Glomerular endothelial cell (primary cell): ENCODE measurements around the gene ENTREP3. TPM values are rescaled to one million over a fixed set of nuclear protein-coding genes. Genes with fewer than 3 reads are reported as not detected.
"Not testable (repeated sequence)": the region's sequence is repeated elsewhere in the genome, so short reads cannot be mapped to it uniquely, and the experiment has no call there.

Source experiments
- DNase-seq: peaks from one replicate; pipeline ENCODE4 v3.0.0-alpha.2; 2011; ENCODE audit warnings: low read depth, low spot score; ENCODE audit errors: extremely low read depth
- total RNA-seq: library from RNA; depleted of rRNA; stranded (reverse); fragments of >200 nt; gene quantifications from 2 replicates; pipeline ENCODE4 v1.2.3, GENCODE V29; 2015

ENTREP3 gene
- total RNA-seq, 1 donor from 2014 or later = 46.3 TPM

DNA sequence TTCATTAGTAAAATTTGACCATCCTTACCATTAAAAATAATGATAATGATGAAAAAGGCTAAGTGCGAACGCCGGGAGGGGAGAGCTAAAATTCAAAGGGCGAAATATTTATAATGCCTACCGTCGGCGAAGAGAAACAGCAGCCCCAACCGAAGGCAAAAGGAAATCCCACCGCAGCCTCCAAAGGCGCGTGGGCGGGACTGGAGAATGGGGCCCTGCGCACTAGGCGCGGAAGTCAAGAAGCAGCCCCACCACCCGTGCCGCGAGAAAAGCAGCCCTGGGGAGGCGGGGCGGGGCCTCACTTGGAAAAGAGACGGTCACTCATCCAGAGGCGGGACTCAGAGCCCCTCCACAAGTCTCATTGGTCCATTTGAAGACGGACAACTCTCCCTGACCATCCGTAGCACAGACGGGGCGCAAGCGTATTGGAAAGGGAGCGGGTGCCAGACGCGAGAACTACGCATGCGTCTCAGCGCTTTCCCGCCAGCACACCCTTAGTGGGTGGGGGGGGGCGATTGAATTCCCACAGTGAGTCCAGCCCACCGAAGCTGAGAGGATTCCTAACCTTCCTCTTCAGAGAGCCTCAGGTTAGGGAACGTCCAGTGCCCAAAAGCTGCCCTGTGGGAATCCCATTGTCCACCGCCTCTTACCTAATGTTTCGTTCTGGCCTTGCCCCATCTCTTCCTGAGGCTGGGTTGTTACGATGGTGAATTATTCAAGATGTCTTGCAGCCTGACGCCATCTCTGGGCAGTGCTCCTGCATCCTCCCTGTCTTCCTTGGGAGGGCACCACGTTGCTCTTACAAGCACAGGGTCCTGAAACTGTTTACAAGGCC, 27.8 kb downstream of the ENTREP3 start:
- no peak for DNase-seq

DNA sequence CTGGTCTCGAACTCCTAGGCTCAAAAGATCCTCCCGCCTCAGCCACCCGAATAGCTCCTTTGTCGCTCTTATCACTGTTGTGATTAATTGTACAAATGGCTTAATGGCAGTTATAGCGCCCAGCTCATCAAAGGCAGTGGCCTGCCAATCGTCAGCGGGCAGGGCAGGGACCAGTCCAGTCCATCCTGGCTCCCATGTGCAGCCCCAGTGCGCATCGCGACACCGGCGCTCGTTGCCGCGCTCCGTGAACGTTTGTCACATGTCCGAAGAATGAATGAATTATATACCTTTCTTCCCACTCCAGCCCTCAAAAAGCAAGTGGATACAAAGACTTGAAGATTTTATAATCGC, 28.4 kb downstream of the ENTREP3 start:
- DNase-seq = no peak

DNA sequence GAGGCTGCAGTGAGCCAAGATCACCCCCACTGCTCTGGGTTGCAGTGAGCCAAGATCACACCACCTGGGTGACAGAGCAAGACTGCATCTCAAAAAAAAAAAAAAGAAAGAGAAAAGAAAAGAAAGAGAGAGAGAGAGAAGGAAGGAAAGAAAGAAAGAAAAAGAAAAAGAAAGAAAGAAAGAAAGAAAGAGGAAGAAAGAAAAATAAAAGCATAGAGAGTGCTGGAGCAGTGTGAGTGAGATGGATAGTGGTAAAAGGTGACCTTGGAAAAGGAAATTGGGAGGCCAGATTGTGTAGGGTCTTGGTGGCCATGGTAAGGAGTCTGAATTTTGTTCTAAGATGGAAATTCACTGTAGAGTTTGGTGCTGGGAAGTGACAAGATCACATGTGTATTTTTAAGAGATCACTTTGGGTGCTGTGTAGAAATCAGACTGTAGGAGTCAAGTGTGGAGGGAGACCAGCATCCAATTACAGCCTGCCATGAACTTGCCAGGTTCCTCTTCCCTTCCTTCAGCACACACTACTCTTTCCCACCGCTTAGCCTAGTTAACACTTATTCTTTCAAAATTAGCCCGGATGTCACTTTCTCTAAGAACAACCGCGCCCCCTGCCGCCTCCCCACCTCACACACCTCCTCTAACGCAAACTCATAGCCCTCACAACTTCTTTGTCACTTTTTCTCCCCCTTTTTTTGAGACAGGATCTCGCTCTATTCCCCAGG, 28.9 kb downstream of the ENTREP3 start:
- DNase-seq = no peak

DNA sequence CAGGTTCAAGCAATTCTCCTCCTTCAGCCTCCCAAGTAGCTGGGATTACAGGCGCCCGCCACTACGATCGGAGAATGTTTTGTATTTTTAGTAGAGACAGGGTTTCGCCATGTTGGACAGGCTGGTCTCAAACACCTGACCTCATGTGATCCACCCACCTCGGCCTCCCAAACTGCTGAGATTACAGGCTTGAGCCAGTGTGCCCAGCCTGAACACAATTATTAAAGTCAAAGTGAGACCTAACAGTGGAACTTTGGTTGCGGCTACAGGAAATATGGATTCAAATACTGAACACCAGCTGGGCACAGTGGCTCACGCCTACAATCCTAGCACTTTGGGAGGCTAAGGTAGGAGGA, 29.9 kb downstream of the ENTREP3 start:
- DNase-seq = not testable (repeated sequence)

DNA sequence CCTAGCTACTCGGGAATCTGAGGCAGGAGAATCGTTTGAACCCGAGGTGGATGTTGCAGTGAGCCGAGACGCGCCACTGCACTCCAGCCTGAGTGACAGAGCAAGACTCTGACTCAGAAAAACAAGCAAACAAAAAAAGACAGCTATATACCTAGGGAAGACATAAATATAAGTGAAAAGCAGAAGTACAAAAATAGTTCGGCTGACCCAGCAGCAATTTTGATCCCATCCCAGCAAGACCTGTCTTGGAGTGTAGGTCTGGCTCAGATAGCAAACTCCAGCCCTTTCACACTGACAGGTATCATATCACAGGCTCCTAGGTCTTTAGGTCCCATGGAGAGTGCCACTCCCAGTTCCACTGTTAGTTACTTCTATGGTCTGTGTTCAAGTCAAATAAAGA, 32.2 kb downstream of the ENTREP3 start:
- DNase-seq = no peak

DNA sequence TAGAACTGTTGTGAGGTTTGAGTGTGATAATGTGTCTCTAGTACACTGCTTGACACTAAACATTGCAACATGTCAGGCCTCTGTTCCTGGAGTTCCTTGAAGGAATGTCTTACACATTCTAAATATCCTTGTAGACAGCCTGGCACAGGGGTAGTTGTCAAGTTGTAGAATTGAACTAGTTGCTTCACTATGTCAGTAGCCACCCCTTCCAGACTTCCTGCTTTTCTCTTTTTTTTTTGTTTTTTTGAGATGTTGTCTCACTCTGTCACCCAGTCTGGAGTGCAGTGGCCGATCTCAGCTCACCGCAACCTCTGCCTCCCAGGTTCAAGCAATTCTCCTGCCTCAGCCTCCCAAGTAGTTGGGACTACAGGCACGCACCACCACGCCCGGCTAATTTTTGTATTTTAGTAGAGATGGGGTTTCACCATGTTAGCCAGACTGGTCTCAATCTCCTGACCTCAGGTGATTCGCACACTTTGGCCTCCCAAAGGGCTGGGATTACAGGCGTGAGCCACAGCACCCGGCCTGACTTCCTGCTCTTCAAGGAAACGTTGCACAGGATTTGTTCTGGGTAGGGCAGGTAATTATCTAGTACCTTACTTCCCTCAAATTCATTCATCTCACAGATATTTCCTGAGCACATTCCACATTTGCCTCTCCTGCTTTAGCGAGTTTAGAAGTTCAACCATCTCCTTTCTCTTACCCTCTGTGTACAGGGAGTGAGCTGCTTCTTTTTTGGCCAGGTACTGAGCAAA, 34.9 kb downstream of the ENTREP3 start:
- DNase-seq = not testable (repeated sequence)

DNA sequence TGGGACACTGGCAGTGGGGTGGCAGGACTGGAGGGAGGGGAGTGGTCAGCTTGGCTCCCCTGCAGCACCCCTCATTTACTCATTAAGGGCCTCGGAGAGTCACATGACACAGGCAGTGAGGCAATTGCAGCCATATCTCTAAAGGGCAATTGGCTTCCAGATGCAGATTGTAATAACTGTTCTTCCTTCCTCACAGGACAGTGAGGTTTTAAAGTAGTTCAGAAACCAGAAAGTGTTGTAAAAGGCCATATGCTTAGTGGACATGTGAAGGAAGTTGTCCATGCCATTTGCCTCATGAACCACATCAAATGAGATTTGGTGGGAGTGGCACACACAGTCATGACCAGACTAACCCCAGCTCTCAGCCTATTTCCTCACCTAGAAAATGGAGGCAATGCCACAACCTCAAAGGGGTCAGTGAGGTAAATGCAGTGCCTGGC, 35.7 kb downstream of the ENTREP3 start:
- no peak for DNase-seq

DNA sequence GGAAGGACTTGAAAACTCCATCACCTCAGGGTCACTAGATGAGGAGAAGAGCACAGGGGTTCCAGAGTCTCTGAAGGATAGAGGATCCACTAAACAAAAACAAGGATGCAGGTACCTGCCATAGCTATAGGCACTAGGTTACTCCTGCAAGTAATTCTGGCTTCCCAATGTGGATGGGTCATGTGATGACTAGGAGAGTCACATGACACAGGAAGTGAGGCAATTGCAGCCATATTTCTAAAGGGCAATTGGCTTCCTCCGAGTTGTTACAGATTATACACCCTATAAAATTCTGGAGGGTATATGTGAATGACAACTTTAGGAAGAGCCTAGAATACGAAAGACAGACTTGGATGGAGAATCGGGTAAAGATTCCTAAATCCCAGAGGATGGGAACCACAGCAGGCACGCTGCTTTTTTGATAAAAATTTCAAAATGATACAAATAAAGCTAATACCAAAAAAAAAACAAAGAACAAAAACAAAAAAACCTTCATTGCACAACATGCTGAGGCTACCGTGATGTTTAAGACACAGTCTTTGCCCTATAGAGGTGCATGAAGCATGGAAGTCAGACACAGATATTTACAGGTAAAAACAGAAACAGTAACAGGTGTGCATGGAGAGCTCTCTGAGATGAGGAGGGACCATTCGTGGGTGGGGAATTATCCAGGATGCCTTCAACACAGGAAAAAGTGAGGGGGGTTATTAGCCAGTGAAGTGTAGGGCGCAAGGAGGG, 36.3 kb downstream of the ENTREP3 start:
- DNase-seq = peak; percentile 33

DNA sequence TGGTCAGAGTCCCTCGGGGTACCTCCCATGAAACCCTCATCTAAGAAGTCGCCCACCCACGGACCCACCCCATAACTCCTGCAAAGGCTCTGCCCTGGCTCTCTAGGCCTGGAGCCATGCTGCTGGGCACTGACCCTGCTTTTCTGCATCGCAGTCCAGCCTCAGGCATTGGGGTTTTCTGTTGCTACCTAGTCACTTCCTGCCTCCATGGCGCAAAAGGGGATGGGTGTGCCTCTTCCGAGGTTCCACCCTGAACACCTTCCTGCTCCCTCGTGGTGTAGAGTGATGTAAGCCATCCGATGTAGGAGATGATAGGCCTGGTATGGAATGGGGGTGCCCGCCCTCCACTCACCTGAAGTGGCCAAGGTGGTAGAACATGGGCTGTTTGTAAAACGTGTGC, 40.6 kb downstream of the ENTREP3 start:
- not testable (repeated sequence) for DNase-seq

DNA sequence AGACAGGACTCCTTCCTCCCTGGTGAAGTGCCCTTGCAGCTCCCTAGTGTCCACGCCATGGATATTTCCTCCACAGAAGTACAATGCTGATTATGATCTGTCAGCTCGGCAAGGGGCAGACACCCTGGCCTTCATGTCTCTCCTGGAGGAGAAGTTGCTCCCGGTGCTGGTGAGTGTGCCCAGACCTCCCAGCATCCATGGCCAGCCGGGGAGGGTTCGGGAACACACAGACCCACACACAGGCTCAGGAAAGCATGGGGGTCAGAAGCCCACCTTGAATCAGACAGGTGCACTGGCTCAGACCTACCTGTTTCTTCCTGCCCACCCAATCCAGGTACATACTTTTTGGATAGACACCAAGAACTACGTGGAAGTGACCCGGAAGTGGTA, 43.2 kb downstream of the ENTREP3 start:
- DNase-seq = not testable (repeated sequence)

DNA sequence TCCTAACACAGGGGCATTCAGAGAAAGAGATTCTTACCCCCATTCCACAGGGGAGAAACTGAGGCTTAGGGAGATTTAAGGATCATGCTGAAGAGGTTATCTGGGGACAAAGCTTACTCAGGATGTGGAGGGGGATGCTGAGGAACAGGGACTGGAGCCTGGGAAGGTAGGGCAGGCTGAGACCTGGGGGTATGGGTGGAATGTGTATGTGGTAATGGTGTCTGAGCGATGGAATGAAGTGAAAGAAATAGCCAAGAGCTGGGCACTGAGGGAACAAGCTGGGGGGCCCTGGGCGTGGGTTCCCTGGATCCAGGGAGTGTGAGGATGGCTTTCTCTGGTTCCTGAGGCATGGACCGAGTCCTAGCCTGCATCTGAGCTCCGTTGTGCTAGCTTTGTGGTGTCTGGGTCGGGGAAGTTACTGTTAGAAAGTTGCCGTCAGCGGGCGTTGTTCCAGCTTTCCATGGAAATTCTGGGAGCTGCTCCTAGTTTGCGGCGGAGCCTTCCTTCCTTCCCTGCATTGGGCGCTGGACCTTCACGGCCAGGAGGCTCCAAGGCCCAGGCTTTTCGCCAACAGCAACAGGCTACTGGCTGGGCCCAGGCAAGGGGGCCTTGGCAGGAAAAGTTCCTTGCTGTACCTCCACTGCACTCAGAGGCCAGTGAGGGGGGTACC, 43.8 kb downstream of the ENTREP3 start:
- DNase-seq = not testable (repeated sequence)

DNA sequence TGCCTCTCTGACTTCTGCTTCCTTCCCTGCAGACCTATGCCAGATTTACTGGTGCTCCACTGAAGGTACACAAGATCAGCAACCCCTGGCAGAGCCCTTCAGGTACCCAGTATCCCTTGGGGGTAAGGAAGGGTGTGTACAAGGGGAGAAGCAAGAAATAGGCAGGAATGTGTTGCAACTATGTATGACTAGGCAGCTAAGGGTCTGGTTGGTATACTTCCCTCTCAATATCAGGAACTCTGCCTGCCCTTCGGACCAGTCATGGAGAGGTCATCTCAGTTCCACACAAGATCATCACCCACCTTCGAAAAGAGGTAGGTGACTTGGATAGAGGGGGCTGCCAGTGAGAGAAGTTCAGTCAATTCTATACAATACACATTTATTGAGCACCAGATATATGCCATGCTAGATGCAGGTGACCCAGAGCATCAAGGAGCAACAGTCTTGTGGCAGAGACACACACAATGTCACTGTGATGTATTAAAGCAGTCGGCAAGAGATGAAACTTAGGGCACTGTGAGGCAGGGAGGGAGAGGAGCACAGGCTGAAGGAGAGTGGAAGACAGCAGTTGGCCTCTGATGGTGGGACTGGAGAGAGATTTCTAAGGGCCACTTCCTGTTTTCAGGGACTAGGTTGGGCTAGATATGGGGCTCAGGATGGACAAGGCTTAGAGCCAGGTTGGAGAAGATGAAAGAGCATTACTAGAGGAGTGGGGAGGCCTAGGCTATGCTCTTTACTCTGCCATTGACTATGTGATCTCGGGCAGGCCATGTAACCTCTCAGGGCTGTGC, 44.8 kb downstream of the ENTREP3 start:
- no peak for DNase-seq

DNA sequence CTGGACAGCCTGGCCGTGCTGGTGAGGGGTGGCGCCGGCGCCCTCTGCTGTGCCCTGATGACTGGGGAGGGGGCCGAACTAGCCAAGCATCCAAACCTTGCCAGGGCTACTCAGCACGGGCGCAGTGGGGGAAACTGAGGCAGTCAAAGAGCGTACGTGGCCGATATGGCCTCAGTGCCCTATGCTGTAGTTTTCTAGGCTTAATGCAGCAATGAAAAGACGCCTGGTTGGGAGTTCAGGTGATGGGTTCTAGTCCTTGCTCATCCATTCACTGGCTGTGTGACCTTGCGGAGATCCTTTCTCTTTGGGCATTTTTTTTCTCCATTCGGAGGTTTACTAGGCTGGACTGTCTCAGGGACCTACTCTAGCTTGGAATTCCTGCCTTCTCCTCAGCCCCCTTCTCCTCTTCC, 46.0 kb downstream of the ENTREP3 start:
- no peak for DNase-seq

DNA sequence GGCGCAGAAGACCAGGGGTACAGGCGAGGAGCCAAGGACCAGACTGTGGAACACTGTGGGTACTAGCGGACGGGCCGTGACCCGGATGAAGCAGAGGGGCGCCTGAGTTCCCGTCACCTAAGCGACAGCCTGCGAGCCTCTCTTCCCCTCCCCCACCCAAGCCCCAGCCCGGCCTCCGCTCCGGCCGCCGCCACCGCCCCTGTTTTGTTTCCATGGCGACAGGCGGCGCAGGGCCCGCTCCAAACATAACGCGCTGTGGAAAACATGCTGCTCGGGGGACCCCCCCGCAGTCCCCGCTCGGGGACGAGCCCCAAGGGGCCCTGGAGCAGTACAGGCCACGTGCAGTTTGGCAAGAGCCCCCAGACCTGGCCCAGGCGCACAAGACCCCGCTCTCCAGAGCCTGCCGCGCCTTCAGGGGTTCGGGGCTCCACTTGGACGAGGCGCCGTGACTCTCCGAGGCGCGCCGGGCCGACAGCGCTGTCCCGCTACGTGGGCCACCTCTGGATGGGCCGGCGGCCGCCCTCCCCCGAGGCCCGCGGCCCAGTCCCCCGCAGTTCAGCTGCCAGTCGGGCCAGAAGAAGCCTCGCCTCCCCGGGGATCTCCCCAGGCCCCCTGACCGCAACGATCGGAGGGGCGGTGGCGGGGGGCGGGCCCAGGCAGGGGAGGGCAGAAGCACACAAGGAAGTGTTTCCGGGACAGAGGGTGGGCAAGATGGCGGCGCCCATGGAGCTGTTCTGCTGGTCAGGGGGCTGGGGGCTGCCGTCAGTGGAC, 46.6 kb downstream of the ENTREP3 start, which contains the start of gene MTX1:
Gene MTX1, plus strand, starts transcription at position 155 of the 771 bp plus-strand sequence. Its CDS starts 110 bp downstream, at position 265.
- DNase-seq = no peak

DNA sequence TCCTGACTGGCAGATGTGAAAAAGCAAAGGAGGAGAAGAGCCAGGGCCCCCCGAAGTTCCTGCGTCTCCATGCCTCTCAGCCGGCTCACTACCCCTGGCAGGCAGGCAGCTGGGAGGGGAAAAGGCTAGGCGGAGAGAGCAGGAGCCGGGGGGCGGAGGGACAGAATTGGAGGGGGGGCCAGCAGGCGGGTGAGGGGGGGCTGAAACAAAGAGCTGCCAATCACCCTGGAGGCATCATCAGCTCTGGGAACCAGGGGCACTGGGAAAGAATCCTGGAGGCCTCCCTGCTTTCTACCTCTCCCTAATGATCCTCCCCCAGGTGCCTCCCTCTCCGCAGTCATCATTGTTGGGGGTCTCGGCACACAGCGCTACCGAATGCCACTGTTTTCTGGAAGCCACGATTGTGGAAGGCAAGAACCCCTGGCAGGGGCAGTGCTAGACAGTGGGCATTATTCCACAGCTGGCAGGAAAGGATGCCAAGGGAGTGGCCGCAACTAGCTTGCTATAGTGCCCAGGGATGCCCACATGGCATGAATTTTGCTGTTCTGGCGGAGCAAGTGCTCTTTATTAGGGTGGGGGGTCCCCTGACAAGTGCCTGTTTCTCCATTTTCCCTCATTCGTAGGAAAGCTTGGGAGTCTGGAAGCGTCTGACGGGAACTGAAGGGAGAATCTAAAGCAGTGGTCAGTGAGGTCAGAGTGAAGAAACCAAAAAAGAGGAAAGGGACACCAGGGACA, 47.3 kb downstream of the ENTREP3 start, which contains the start of gene THBS3:
Gene THBS3, minus strand, starts transcription at position 92 of the 735 bp plus-strand sequence. Its CDS starts 21 bp downstream, at position 71.
- no peak for DNase-seq

DNA sequence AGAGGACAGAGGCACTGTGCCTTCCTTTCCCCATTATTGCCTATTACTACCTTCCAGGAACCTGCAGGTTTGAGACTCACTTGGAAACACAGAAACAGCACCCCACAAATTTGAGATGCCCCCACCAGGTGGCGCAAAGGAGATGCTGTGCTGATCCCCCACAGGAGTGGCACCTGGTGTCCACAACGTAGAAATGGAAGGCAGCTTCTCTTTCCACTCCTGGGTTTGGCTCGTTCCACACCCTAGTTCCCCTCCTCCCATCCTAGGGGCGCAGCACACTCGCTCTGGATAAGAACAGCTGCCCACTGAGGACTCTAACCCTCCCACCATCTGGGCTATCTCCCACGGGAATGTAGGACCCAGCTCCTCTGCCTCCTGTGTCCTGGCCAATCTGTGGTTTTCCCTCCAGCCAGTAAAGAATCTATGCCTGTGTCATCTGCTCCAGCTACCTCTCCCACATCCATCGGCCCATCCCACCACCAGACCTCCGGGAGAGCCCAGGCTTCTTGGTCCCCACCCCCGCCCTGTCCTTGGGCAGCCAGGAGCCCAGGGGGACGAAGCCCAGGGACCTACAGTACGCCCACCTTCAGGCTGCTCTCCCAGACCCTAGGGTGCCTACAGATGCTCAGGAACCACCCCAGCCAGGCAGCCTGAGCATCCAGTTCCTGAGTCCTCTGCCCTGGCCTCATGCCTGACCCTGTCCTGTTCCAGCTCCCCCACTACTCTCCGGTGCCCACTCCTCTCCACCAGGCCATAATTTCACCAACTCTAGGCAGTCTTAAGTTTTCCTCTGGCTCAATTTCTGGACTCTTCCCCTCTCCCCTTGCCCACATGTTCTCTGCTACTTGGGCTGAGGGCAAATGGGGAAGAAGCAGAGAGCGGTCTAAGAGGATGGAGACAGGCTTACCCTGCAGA, 48.1 kb downstream of the ENTREP3 start:
- DNase-seq = peak; percentile 51
